CD4-positive, CD25-positive, alpha-beta regulatory T cell (primary cell): ENCODE results near the gene ZNF761. TPM values are rescaled to one million over a fixed set of nuclear protein-coding genes. Genes with fewer than 3 reads are reported as not detected.
"Not testable (repeated sequence)": the region's sequence is repeated elsewhere in the genome, so short reads cannot be mapped to it uniquely, and the experiment has no call there.

ENCODE experiments used
- ATAC-seq, 2 donors: fragments of 150-1000 bp; cut with Tn5 transposase; one replicate each; pipeline ENCODE4 v1.10.0; 2021; ENCODE audit warnings: low read depth in 2 of 2, moderate number of reproducible peaks in 2 of 2, moderate library complexity in 1 of 2
- DNase-seq, 3 donors: peaks; one replicate each; pipeline versions ENCODE4 v3.0.0 to v3.0.0-alpha.2; 2012 to 2022; ENCODE audit warnings: mixed read lengths in 1 of 3
- H3K27ac ChIP-seq: one replicate; pipeline ENCODE4 v1.7.0; 2013; ENCODE audit warnings: mild to moderate bottlenecking, low read length; ENCODE audit not compliant: insufficient read depth, poor library complexity, severe bottlenecking
- H3K27me3 ChIP-seq: one replicate; pipeline ENCODE4 v1.7.0; 2013; ENCODE audit warnings: low read length; ENCODE audit not compliant: control insufficient read depth, insufficient read depth
- H3K36me3 ChIP-seq: one replicate; pipeline ENCODE4 v1.7.0; 2013; ENCODE audit warnings: mild to moderate bottlenecking, low read length, moderate library complexity; ENCODE audit not compliant: control insufficient read depth, insufficient read depth
- H3K4me1 ChIP-seq: 2 replicates; pipeline ENCODE4 v1.7.0; 2013; ENCODE audit warnings: mild to moderate bottlenecking, low read length; ENCODE audit not compliant: insufficient read depth, control insufficient read depth, poor library complexity, severe bottlenecking
- H3K4me3 ChIP-seq: one replicate; pipeline ENCODE4 v1.7.0; 2013; ENCODE audit warnings: low read depth, mild to moderate bottlenecking, low read length, moderate library complexity
- H3K9me3 ChIP-seq, 2 experiments: 1 replicate in 1 of 2; 2 replicates in 1 of 2; pipeline ENCODE4 v1.7.0; 2013; ENCODE audit warnings: low read length in 2 of 2, mild to moderate bottlenecking in 1 of 2, moderate library complexity in 1 of 2; ENCODE audit not compliant: control insufficient read depth in 2 of 2
- H3K27ac Mint-ChIP-seq, 3 donors: one replicate each; pipeline ENCODE4 v1.8.0; 2020 to 2022; ENCODE audit warnings: mild to moderate bottlenecking in 3 of 3, mixed read lengths in 3 of 3, moderate library complexity in 2 of 3
- H3K27me3 Mint-ChIP-seq: one replicate; pipeline ENCODE4 v1.8.0; 2022; ENCODE audit warnings: mild to moderate bottlenecking, mixed read lengths
- H3K36me3 Mint-ChIP-seq: one replicate; pipeline ENCODE4 v1.8.0; 2020; ENCODE audit warnings: mixed read lengths
- H3K4me1 Mint-ChIP-seq, 4 donors: one replicate each; pipeline ENCODE4 v1.8.0; 2020 to 2022; ENCODE audit warnings: mixed read lengths in 4 of 4, mild to moderate bottlenecking in 1 of 4
- H3K4me3 Mint-ChIP-seq, 4 donors: one replicate each; pipeline ENCODE4 v1.8.0; 2020 to 2022; ENCODE audit warnings: mild to moderate bottlenecking in 4 of 4, mixed read lengths in 4 of 4, moderate library complexity in 3 of 4
- H3K9me3 Mint-ChIP-seq, 7 donors: one replicate each; pipeline ENCODE4 v1.8.0; 2020 to 2022; ENCODE audit warnings: mixed read lengths in 7 of 7, mild to moderate bottlenecking in 3 of 7, moderate library complexity in 2 of 7
- polyA plus RNA-seq, 4 donors: library from polyadenylated mRNA; unstranded; fragments of 300-500 nt; fragmentation: Illumina TruSeq; gene quantifications; one replicate each; pipeline ENCODE4 v1.2.3, GENCODE V29; 2021
- total RNA-seq: library from RNA; stranded (reverse); gene quantifications from one replicate; pipeline ENCODE4 v1.2.3, GENCODE V29; 2022

ZNF761 gene
- total and polyA plus RNA-seq, 5 donors from 2014 or later, result 7.7 to 11.6 (median 9.0) TPM

GRCh38 chr19:53461866-53462265 is 30.1 kb downstream of the ZNF761 start:
- Mint-ChIP-seq H3K27me3 (peaks cover 7% of the 10 kb centered on the region), H3K4me1 (peaks cover 0 to 9% (median under 1%) of the 10 kb centered on the region in 4 donors), H3K27ac (no peak overlapping the region), H3K36me3 (peaks cover 15% of the 10 kb centered on the region), H3K9me3 (peaks cover 0 to 59% (median 30%) of the 10 kb centered on the region in 7 donors), H3K4me3 (no peak overlapping the region)
- H3K4me1 ChIP-seq, result peaks cover 3% of the 10 kb centered on the region
- no peak overlapping the region for H3K27ac ChIP-seq
- no peak for ATAC-seq
- H3K36me3 ChIP-seq, result no peaks in the 10 kb centered on the region
- H3K9me3 ChIP-seq, result peaks cover 35 to 56% of the 10 kb centered on the region in 2 experiments
- no peaks in the 10 kb centered on the region for H3K27me3 ChIP-seq
- no peak for DNase-seq
- H3K4me3 ChIP-seq, result no peak overlapping the region

- H3K4me1 ChIP-seq, result peaks cover 12% of the 10 kb centered on the region
- H3K27me3 ChIP-seq, result no peaks in the 10 kb centered on the region
- Mint-ChIP-seq H3K9me3 (peaks cover 0 to 51% (median 27%) of the 10 kb centered on the region in 7 donors), H3K36me3 (peaks cover 11% of the 10 kb centered on the region), H3K27me3 (peaks cover 7% of the 10 kb centered on the region), H3K4me1 (peaks cover 2 to 16% (median 6%) of the 10 kb centered on the region in 4 donors), H3K27ac (no peak overlapping the region), H3K4me3 (peak overlapping the region in 1 of 4 donors; percentile 21)
- ATAC-seq (no peak), DNase-seq (no peak)
- no peak overlapping the region for H3K27ac ChIP-seq
- H3K36me3 ChIP-seq, result no peaks in the 10 kb centered on the region
- no peak overlapping the region for H3K4me3 ChIP-seq
- peaks cover 29 to 46% of the 10 kb centered on the region in 2 experiments for H3K9me3 ChIP-seq
These were observed 31.1 kb downstream of the ZNF761 start for GRCh38 chr19:53462861-53463260.

- Mint-ChIP-seq H3K27ac (no peak overlapping the region), H3K9me3 (peaks cover 0 to 47% (median 24%) of the 10 kb centered on the region in 7 donors), H3K36me3 (peaks cover 9% of the 10 kb centered on the region), H3K4me1 (peaks cover 3 to 20% (median 8%) of the 10 kb centered on the region in 4 donors), H3K27me3 (peaks cover 7% of the 10 kb centered on the region), H3K4me3 (peak overlapping the region in 1 of 4 donors; percentile 74)
- Histone ChIP-seq H3K4me1 (peaks cover 16% of the 10 kb centered on the region), H3K9me3 (peaks cover 25 to 42% of the 10 kb centered on the region in 2 experiments), H3K27ac (no peak overlapping the region), H3K4me3 (no peak overlapping the region), H3K36me3 (no peaks in the 10 kb centered on the region), H3K27me3 (no peaks in the 10 kb centered on the region)
- ATAC-seq (no peak), DNase-seq (no peak)
These were observed 31.5 kb downstream of the ZNF761 start for GRCh38 chr19:53463263-53463662.

- peaks cover 13% of the 10 kb centered on the region for H3K36me3 Mint-ChIP-seq
- H3K9me3 Mint-ChIP-seq, result peaks cover 2 to 25% (median 10%) of the 10 kb centered on the region in 7 donors
- peaks cover 7% of the 10 kb centered on the region for H3K27me3 Mint-ChIP-seq
- Histone ChIP-seq H3K4me3 (peak overlapping the region; percentile 79), H3K27ac (no peak overlapping the region), H3K9me3 (peaks cover 8 to 13% of the 10 kb centered on the region in 2 experiments), H3K27me3 (no peaks in the 10 kb centered on the region), H3K36me3 (no peaks in the 10 kb centered on the region), H3K4me1 (peaks cover 19% of the 10 kb centered on the region)
- peak overlapping the region; percentile 92 to 98 (median 95) for H3K4me3 Mint-ChIP-seq
- peak overlapping the region in 2 of 3 donors; percentile 91 to 93 for H3K27ac Mint-ChIP-seq
- peak in 1 of 2 donors; percentile 29 for ATAC-seq
- no peak for DNase-seq
- peaks cover 8 to 39% (median 17%) of the 10 kb centered on the region in 4 donors for H3K4me1 Mint-ChIP-seq
These were observed 35.1 kb downstream of the ZNF761 start for GRCh38 chr19:53466726-53467484.

GRCh38 chr19:53467485-53468262 is 35.9 kb downstream of the ZNF761 start, which contains the start of gene ZNF813:
Gene ZNF813 (plus strand): TSS chr19:53467733. CDS start chr19:53483823, 16,090 bp downstream.
- H3K27ac ChIP-seq, result peak within 1 kb of the TSS; percentile 73
- Mint-ChIP-seq H3K9me3 (peaks cover 2 to 28% (median 10%) of the 10 kb centered on the region in 7 donors), H3K4me3 (peak within 1 kb of the TSS; percentile 92 to 98 (median 95)), H3K36me3 (peaks cover 20% of the 10 kb centered on the region), H3K27me3 (peaks cover 7% of the 10 kb centered on the region), H3K27ac (peak within 1 kb of the TSS; percentile 88 to 93 (median 91)), H3K4me1 (peaks cover 8 to 42% (median 18%) of the 10 kb centered on the region in 4 donors)
- H3K36me3 ChIP-seq, result peaks cover 4% of the 10 kb centered on the region
- no peaks in the 10 kb centered on the region for H3K27me3 ChIP-seq
- peak within 1 kb of the TSS; percentile 79 for H3K4me3 ChIP-seq
- peaks cover 19% of the 10 kb centered on the region for H3K4me1 ChIP-seq
- DNase-seq (peak; percentile 91 to 92 (median 92)), ATAC-seq (peak; percentile 98)
- H3K9me3 ChIP-seq, result peaks cover 9 to 16% of the 10 kb centered on the region in 2 experiments

GRCh38 chr19:53468628-53469027 is 36.8 kb downstream of the ZNF761 start:
- ATAC-seq, DNase-seq, H3K27me3 Mint-ChIP-seq, H3K36me3 ChIP-seq, H3K27ac ChIP-seq, H3K27me3 ChIP-seq: not testable (repeated sequence)
- peaks cover 15 to 20% of the 10 kb centered on the region in 2 experiments for H3K9me3 ChIP-seq
- peak overlapping the region; percentile 37 for H3K4me3 ChIP-seq
- Mint-ChIP-seq H3K27ac (peak overlapping the region; percentile 88 to 93 (median 91)), H3K36me3 (peaks cover 26% of the 10 kb centered on the region), H3K9me3 (peaks cover 1 to 26% (median 12%) of the 10 kb centered on the region in 7 donors), H3K4me1 (peaks cover 8 to 39% (median 17%) of the 10 kb centered on the region in 4 donors), H3K4me3 (peak overlapping the region; percentile 92 to 98 (median 95))
- H3K4me1 ChIP-seq, result peaks cover 19% of the 10 kb centered on the region

- peaks cover 16% of the 10 kb centered on the region for H3K4me1 ChIP-seq
- H3K4me3 Mint-ChIP-seq, result no peak overlapping the region
- no peak overlapping the region for H3K4me3 ChIP-seq
- H3K4me1 Mint-ChIP-seq, result peaks cover 8 to 38% (median 17%) of the 10 kb centered on the region in 4 donors
- no peak overlapping the region for H3K27ac ChIP-seq
- H3K36me3 Mint-ChIP-seq, result peaks cover 40% of the 10 kb centered on the region
- no peak for ATAC-seq
- no peaks in the 10 kb centered on the region for H3K27me3 ChIP-seq
- H3K9me3 Mint-ChIP-seq, result peaks cover 1 to 49% (median 20%) of the 10 kb centered on the region in 7 donors
- no peaks in the 10 kb centered on the region for H3K27me3 Mint-ChIP-seq
- H3K36me3 ChIP-seq, result peaks cover 18% of the 10 kb centered on the region
- H3K9me3 ChIP-seq, result peaks cover 32 to 51% of the 10 kb centered on the region in 2 experiments
- no peak for DNase-seq
- no peak overlapping the region for H3K27ac Mint-ChIP-seq
These were observed 40.1 kb downstream of the ZNF761 start for GRCh38 chr19:53471916-53472315.
